Stromal cell of bone marrow (primary cell): ENCODE measurements around the gene CLCNKA.
A peak's percentile ranks its signal among the peaks of the same experiment; 100 is the strongest.
"Not testable (repeated sequence)": the region's sequence is repeated elsewhere in the genome, so short reads cannot be mapped to it uniquely, and the experiment has no call there.

ENCODE experiments used
- DNase-seq: peaks from one replicate; pipeline ENCODE4 v3.0.0-alpha.2; 2012; ENCODE audit warnings: low read depth

Gene CLCNKA

DNA sequence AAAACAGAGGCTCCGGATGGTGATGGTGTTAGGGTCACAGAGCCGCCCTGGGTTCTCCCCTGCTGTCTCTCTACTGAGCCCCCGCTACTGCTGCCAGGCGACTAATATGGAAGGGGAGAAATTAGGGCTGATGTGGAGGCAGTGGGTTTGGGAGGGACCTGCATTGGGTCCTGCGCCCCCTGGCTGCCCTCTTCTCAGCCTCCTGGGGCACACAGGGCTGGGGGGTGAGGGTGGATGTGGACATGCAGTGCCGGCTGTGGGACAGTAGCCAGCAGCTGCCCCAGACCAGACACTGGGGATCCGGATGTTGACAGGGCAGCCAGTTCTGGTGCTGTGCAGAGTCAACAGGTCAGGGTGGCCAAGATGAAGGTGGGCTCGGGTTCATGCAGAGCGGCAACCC lies 20.3 kb downstream of the CLCNKA start:
- no peak for DNase-seq

DNA sequence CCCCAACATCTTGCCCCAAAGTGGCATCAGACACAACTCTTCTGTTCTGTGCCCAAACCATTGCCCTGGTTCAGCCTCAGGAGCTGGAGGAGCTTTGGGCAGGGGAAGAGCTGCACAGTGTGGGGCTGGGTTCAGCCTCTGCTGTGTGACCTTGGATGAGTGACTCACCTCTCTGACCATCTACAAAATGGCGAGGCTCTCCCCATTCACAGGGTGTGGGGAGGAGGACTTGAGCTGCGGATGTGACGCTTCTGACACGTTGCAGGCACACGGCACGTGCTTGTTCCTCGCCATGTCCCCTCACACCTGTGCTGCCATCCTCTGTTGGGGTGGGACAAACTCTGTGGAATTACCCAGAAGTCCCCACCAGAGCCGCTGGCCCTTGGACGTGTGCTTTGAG lies 20.8 kb downstream of the CLCNKA start:
- DNase-seq: not testable (repeated sequence)

DNA sequence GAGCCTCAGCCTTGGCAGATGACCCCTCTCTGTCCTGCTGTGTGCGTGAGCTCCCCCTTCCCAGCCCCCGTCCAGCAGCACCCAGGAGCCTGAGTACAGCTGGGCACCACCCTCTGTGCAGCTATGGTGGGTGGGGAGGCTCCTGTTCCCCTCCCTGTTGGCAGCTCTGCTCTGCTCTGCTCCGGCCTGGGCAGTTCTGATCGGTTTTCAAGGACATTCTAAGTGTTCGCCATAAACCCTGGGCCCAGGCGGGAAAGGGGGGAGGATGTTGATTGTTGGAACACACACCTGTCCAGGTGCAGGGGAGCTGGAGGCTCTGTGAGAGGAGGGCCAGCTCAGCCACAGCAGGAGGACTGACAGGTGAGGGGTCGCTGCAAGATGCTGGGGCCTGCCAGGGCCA lies 21.7 kb downstream of the CLCNKA start, which contains the start of gene CLCNKB:
CLCNKB (plus strand) TSS at position 262 of the 400 bp plus-strand sequence. CDS start 711 bp downstream, outside the sequence.
- DNase-seq: no peak

DNA sequence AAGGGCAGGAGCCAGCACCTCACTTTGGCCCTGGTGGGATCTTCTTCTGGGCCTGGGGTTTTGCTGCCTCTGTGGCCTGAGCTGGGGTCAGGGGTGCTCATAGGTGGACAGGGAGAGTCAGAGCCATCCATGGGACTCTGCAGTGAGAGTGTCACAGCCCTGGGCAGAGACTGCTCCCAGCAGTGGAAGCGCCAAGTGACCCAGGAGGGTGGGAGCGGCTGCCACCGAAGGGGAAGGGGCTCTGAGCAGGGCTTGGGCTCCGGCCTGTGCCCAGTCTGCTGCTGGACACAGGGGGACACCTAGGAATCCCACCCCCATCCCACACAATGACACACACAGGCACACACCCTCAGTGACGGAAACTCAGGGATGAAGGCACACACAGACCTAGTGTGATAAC lies 22.1 kb downstream of the CLCNKA start:
- no peak for DNase-seq

DNA sequence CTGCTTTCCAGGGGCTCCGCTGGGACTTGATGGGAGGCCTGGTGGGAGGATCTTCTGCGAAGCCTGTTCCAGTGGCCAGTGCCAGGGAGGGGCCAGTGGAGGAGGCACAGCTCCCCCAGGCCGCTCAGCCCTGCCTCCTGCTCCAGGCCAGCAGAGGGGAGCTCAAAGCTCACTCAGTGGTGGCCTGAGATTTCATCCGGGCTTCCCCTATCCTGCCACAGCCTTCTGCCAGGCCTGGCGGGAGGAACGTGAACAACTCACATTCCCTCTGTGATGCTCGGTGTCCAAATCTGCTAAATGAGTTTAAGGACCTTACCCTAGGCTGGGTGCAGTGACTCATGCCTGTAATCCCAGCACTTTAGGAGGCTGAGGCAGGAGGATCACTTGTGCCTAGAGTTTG lies 25.0 kb downstream of the CLCNKA start:
- DNase-seq: no peak

DNA sequence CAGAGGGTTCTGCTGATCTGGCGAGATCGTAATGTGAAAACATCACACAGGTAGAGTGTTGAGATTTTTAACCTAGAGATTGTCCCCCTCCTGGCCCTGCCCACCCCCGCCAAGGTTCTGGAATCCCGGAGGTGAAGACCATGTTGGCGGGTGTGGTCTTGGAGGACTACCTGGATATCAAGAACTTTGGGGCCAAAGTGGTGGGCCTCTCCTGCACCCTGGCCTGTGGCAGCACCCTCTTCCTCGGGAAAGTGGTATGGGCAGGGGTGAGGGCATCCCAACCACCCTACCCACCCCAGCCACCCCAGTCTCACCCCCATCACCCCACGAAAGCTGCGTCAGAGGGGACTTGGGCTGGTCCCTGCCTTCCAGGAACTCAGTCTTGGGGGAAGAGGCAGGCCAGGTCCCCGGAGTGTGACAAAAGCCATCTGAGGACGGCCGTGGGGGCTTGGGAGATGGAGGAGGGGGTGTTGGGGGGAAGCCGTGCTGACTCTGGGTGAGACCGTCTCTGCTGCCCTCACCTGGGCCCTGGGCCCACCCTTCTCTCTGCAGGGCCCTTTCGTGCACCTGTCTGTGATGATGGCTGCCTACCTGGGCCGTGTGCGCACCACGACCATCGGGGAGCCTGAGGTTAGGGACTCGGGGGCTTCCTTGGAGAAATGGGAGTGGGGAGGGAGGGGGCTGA lies 26.1 kb downstream of the CLCNKA start:
- DNase-seq: no peak

DNA sequence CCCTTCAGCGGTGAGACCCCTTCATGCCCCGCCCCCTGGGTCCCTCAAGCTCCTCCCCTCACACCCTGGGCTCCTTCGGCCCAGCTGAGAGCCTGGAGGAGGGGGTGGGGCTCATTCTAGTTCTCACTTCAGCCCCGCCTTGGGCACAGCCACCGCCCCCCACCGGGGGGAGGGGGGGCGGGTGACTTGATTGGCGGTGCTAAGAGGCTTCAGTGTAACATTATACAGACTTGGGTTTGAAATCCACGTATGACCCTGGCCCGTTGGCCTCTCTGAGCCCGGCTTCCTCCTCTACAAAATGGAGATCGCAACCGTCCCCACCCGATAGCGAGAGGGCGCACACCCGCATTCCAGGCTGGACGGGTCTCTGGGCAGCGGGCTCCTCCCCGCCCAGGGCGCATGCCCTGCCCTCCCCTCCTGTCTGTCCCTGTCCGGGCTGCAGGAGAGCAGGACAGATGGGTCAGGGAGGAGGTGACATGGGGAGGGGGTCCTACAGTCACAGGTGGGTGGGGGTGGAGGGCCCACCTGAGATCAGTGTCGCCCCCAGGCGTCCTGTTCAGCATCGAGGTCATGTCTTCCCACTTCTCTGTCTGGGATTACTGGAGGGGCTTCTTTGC lies 26.8 kb downstream of the CLCNKA start:
- DNase-seq: no peak

DNA sequence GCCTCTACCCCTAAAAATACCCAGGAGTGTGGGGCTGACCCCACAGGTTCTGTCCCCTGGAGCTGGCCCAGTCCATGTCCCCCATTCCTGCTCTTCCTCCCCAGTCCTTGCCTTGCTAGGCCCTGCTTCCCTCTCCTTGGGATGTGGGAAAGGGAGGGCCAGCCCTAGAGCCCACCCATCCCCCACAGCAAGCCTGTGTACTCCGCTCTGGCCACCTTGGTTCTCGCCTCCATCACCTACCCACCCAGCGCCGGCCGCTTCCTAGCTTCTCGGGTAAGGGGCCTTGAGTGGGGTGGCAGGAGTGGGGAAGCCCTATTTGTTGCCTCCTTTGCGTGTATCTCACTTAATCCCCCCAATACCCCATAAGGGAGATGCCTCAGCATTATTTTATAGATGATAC lies 28.5 kb downstream of the CLCNKA start:
- DNase-seq: no peak

DNA sequence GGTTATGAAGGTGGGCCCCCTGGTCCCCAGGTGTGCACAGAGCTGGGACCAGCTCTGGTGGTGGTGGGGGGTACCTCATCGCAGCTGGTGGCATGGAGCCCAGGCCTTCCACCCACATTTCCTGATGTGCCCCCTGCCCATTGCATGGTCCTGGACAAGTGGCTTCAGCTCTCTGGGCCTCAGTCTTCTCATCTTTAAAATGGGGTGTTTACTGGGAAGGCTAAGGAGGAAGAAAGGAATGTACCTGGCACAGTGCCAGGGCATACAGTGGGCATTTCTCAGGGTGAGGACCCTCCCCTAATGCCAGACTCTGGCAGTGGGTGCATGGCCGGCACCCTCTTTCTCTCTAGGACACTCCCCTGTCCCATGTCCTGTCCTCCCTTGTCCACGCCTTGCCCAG lies 29.2 kb downstream of the CLCNKA start:
- no peak for DNase-seq

DNA sequence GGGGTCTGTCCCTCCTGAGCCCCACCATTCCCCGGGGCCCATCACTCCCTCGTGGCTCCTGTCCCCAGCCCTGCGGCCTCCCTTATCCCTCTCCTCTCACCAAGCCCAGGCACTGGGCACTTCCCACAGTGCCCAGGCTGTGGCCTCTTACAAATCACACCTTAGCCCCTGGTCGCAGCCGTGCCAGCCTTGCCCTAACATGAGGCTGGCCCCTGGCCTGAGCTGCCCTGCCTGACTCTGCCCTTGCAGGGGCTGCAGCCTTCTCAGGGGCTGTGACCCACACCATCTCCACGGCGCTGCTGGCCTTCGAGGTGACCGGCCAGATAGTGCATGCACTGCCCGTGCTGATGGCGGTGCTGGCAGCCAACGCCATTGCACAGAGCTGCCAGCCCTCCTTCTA lies 30.1 kb downstream of the CLCNKA start:
- not testable (repeated sequence) for DNase-seq

DNA sequence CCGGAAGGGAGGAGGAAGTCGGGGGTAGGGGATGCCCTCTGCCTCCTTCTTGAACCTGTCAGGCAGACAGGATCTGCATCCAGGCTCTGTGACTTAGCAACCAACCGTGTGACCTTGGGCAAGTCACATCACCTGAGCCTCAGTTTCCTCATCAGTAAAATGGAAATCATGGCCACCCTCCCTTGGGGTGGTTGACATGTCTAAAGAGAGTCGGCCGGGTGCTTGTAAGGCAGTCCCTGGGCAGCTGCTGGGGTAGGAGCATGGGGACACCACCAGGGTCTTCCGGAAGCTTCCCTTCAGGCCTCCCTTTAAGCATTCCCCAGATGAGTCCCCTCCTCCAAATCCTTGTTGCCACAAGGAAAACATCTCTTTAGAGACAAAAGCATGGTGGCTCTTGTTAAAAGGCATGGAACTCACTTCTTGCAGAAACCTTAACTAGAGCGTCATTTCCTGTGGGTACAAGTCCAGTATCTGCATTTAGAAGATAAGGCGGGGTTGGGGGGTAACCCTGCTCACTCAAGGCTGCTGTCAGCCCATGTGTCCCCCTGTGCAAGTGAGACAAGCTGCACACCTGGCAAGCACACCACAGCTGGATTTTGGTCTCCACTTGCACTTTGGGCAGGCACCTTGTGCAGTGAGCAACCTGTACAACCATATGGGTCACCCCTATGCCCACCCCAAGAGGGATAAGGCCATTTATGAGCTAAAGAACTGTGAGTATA lies 32.1 kb downstream of the CLCNKA start:
- DNase-seq: no peak

DNA sequence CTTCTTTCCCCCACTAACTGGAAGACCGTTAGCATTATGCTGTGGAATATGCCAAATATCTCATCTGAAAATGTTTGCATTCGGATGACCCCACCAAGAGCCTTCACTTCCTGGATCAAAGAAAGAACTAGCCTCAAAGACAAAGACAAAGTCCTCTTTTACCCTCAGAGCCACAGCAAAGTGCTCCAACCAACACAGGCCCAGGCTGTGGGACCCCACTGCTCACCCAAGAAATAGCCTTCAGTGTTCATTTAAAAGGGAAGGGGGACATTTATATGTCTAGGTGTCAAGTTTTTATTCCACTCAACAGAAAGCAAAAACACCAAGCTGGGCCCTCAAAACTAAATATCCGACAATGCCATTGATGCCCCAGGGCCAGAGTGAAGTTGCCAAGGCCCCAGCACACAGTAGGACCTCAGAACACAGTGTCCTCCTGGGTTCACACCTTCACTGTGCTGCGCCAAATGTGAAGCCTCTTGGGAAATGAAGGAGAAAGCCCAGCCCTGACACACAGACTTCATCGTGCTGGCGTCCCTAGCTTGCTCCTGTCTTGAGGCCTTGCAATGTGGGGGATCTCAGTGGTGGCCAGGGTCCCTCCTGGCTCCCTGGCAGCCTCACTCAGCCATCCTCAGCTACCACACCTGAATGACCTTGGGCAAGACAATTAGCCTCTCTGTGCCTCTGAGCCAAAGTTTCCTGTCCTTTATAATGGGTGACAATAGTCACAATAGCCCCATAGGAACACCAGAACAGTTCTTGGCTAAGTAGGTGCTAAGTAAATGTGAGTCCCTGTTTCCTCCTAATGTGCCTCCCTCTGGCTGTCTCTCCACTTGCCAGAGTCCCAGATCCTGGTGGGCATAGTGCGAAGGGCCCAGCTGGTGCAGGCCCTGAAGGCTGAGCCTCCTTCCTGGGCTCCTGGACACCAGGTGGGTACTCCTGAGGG lies 33.0 kb downstream of the CLCNKA start:
- no peak for DNase-seq

DNA sequence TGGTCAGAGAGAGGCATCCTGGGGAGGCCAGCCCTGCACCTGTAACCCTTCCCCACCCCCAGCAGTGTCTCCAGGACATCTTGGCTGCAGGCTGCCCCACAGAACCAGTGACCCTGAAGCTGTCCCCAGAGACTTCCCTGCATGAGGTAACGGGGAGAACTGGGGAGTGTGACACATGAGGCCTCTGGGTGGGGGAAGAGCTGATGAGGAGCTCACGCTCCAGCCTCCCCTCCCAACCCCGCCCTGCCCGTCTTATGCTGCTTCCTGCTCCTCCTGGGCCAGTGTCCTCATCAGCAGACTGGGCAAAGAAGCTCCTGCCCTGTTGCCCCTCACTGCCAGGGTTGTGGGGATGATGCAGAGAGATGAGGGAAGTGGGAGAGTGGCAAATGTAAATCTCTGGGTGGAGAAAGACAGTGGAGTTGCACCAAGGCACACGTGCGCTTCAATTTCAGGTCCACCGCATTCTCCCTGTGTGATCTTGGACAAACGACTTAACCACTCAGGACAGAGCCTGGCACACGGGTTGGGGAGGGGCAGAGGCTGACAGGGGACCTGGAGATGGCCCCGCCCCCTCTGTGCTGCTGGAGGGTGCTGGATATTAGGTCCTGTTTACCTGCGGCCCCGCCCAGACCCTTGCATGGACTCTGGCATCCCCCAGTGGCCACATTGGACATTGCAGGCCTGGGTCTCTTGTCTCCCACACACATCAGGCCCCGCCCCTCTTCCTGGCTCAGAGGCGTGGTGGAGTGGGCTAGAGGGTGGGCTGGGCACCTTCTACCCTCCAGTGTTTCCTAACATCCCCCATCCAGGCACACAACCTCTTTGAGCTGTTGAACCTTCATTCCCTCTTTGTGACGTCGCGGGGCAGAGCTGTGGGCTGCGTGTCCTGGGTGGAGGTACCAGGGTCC lies 34.0 kb downstream of the CLCNKA start:
- peak; percentile 32 for DNase-seq

DNA sequence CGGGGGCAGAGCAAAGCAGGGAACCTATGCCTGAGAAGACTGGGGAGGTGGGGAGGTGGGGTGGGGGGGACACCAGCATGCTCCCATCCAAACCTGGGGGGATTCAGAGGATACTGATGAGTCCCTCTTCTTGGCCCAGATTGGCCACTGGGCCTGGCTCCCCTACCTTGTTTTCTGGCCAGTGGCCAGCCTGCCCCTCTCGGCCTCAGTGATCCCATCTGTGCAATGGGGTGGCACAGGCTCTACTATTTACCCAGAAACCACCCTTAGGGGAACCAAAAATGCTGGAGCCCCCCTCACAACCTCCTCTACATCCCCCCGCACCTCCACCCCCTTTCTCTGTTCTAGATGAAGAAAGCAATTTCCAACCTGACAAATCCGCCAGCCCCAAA lies 34.7 kb downstream of the CLCNKA start:
- DNase-seq: not testable (repeated sequence)

DNA sequence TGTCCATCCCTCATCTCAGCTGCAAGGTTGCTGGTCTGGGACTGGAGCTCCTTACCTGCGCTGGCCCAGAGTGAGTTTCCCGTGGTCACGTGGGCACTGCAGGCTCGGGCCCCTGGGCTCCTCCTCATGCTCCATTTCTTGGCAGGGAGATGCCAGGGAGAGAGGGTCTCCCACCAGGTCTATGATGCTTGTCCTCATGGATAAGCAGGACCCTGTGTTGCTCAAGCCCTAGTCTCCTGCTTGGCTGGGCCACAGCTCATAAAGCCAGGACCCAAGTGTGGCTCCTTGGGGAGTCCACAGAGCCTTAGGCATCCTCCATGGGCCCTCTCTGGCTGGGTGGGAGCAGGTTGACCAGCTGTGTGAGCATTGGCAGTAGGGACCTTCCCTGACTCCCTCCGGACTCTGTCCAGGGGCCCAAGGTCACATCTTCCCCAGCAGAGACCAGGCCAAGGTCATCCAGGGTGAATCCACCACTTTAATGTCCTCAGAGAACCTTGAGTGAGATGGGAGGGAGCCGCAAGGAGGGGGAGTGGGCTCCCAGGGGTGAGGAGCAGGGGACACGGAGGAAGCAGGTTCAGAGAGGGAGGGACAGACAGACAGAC lies 35.6 kb downstream of the CLCNKA start:
- not testable (repeated sequence) for DNase-seq

DNA sequence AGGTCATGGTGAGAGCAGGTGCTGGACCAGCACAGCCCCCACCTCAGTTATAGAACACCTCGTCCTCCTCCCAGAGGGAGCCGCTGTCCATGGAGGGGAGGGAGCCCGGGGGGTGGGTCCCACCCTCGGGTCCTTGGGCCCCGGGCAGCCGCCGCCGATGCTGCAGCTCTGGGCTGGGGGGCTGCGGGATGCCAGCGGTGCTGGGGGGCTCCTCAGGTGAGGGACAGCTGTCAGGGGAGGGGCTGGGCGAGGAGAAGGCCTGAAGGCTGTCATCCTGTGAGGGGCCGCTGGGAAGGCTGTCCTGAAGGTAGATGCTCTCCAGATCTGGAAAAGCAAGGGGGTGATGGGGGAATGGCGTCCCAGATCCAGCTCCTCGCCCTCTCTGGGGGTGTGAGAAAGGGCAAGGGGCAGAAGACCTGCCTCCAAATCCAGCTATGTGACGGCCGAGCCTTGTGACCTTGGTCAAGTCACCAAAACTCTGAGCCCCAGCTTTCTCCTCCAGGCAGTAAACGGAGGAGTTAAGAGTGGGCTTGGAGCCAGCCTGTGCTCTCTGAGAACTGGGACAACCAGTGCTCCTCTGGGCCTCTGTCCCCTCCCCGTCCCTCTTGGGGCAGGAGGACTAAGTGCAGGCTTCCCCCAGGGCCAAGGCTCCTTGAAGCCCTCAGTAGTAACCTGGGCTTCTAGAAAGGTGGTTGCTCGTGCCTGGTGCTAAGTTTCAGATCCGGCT lies 36.7 kb downstream of the CLCNKA start:
- not testable (repeated sequence) for DNase-seq

DNA sequence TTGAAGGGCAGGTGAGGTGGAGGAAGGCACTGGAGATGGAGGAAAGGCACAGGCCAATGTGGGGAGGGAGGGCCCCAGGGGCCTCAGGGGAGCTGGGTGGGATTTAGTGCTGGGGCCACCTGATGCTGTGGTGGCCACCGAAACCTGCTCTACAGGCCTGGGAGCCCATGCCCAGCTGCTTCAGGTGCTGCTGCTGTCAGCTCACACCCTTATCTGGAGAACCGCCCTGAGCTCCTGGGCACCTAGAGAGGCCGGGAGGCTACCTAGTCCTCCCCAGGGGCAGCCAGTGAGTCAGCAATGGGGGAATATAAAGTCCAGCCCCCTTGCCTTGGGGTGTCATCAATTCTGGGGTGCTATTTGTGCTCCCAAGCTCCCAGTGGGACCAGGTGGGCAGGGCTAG lies 39.4 kb downstream of the CLCNKA start:
- DNase-seq: no peak

DNA sequence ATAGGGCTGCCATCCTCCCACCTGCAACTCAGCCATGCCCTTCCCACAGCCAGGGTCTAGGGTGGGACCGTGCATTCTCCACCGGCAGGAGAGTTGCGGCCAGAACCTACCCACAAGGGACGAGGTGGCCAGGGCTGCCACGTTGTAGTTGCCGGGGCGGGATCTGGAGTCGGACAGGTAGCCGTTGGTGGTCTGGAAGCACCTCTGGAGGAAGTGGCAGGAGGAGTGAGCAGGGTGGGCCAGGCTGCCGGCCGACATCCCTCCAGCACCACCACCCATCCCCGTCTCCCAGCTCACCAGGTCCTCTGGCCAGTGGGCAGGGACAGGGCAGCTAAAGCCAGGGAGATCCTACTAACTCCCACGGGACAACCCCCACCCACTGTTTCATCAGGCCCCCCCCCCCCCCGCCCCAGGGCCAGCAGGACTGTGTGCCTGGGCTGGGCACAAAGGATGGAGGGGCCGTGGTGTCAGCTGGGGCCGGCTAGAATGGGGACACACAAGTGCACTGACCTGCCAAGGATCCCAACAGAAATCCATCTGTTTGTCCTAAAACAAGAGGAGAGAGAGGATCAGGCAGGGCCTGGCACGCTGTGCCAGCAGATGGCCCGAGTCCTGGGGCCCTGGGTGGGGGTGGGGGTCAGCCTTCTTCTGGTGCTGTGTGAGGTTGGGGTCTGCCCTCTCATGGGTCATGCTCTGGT lies 40.3 kb downstream of the CLCNKA start:
- not testable (repeated sequence) for DNase-seq

DNA sequence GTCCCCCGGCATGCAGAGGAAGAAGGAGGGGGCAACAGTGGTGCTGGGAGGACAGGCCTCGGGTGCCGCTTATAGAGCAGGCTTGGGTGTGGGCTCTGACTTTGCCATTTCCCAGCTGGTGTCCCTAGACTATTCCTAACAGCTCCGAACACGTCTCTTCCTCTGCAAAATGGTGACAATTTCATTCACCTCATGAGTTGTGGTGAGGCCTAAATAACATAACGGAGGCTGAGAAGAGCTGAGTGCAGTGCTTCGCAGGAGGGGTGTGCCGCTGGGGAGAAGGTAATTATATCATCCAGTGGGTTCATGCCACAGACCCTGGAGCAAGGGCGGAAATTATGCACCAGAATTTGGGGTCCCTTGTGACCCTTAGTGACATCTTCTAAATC lies 40.8 kb downstream of the CLCNKA start:
- DNase-seq: not testable (repeated sequence)
